GM12891 (cell line): ENCODE data around the gene TCEAL8.

Experiments used
- POLR2A ChIP-seq: IDR thresholded peaks from 2 replicates; pipeline ENCODE4 v1.6.1; 2011; ENCODE audit warnings: low read depth, low read length, control low read depth
- POLR2AphosphoS5 ChIP-seq: IDR thresholded peaks from 2 replicates; pipeline ENCODE4 v1.6.1; 2011; ENCODE audit warnings: low read depth, low read length, control low read depth
- POU2F2 ChIP-seq: IDR thresholded peaks from 2 replicates; pipeline ENCODE4 v1.6.1; 2011; ENCODE audit warnings: low read depth, mild to moderate bottlenecking, control low read depth, low read length, moderate library complexity
- SPI1 ChIP-seq: IDR thresholded peaks from 2 replicates; pipeline ENCODE4 v1.6.1; 2011; ENCODE audit warnings: low read depth, low read length, control low read depth
- TAF1 ChIP-seq: IDR thresholded peaks from 2 replicates; pipeline ENCODE4 v1.6.1; 2011; ENCODE audit warnings: low read depth, low read length, control low read depth

DNA sequence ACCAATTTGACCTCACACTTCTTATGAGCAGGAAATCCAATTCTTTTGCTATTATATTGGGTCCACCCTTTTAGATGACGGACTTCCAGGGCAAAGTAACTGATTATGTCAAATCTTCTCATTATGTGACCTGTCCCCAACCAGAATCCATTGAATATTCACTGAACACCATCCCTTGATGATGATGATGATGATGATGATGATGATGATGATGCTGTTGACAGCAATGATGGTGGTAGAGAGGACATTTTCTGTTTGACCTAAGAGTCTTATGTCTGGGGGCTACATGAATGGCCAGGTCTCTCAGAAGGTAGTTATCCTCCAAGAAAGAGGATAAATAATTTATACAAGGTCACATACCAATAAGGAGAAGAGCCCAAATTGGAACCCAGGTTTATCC, 5.2 kb downstream of the TCEAL8 start:
- TF ChIP-seq POLR2A (no peak), POU2F2 (no peak), TAF1 (no peak), POLR2AphosphoS5 (no peak), SPI1 (no peak)
